Spleen (tissue), 7 donors: Measurements from ENCODE around the gene HSPA9.

Experiments used
- CTCF ChIP-seq, 11 experiments: fragments of 200-600 bp in 7 of 11; fragments of 450-650 bp in 4 of 11; sonication (generic) in 4 of 11; IDR thresholded peaks in 8 of 11; conservative IDR thresholded peaks in 3 of 11; 1 replicate in 7 of 11; 2 replicates in 4 of 11; pipeline versions ENCODE4 v1.4.0 to v1.8.0; 2016 to 2021; ENCODE audit warnings: antibody characterized with exemption in 11 of 11, inconsistent platforms in 4 of 11, mild to moderate bottlenecking in 1 of 11
- POLR2A ChIP-seq, 3 donors: fragments of 450-650 bp; IDR thresholded peaks; one replicate each; pipeline ENCODE4 v1.5.1; 2017; ENCODE audit warnings: antibody characterized with exemption in 3 of 3, mild to moderate bottlenecking in 1 of 3
- donor health status: DM: no; HTN: no; CAD: no; lungs with moderate emphysema.
- donor health status: DM: no; HTN: no; CAD: no.
- donor health status: DM: no; HTN: no; CAD: no.

GRCh38 chr5:138514021-138514420 lies 61.2 kb downstream of the HSPA9 start:
- TF ChIP-seq POLR2A (IDR thresholded peaks at IDR 0.05), result no peak
- TF ChIP-seq CTCF (IDR thresholded peaks at IDR 0.05 in 8 of 11, conservative IDR thresholded peaks at IDR 0.05 in 3 of 11), result no peak
